ENCODE data around the gene FPR1. TPM values are rescaled to one million over a fixed set of nuclear protein-coding genes. Genes with fewer than 3 reads are reported as not detected.

FPR1 gene
- total RNA-seq, 1 donor from 2014 or later = not detected

DNA sequence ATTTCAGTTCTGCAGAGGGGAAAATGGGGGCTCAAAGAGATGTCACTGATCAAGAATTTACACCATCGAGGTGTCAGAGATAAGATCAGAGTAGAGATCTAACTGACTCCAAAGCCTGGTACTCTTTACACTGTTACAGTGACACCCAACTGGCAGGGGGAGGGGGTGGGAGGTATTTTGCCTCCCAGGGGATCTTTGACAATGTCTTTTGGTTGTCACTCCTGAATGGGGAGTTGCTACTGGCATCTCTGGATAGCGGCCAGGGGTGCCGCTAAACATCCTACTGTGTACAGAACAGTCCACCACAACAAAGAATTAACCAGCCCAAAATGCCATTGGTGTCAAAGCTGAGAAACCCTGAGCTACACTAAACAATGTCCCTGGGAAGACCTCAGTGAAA is 46.4 kb upstream of the FPR1 start:
- TF ChIP-seq, protein P1, sequence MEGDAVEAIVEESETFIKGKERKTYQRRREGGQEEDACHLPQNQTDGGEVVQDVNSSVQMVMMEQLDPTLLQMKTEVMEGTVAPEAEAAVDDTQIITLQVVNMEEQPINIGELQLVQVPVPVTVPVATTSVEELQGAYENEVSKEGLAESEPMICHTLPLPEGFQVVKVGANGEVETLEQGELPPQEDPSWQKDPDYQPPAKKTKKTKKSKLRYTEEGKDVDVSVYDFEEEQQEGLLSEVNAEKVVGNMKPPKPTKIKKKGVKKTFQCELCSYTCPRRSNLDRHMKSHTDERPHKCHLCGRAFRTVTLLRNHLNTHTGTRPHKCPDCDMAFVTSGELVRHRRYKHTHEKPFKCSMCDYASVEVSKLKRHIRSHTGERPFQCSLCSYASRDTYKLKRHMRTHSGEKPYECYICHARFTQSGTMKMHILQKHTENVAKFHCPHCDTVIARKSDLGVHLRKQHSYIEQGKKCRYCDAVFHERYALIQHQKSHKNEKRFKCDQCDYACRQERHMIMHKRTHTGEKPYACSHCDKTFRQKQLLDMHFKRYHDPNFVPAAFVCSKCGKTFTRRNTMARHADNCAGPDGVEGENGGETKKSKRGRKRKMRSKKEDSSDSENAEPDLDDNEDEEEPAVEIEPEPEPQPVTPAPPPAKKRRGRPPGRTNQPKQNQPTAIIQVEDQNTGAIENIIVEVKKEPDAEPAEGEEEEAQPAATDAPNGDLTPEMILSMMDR (IDR thresholded peaks at IDR 0.05; ENCODE audit: unreplicated experiment) = no peak
- DNase-seq (ENCODE audit: low spot score, unreplicated experiment) = no peak
- Mint-ChIP-seq H3K27ac (no peak overlapping the region), H3K27me3 (no peaks in the 10 kb centered on the region), H3K4me1 (ENCODE audit: low read depth) (no peaks in the 10 kb centered on the region), H3K9me3 (ENCODE audit: low read depth) (peaks cover 23% of the 10 kb centered on the region), H3K4me3 (ENCODE audit: low read depth) (no peak overlapping the region), H3K36me3 (ENCODE audit: insufficient read depth) (no peaks in the 10 kb centered on the region)

DNA sequence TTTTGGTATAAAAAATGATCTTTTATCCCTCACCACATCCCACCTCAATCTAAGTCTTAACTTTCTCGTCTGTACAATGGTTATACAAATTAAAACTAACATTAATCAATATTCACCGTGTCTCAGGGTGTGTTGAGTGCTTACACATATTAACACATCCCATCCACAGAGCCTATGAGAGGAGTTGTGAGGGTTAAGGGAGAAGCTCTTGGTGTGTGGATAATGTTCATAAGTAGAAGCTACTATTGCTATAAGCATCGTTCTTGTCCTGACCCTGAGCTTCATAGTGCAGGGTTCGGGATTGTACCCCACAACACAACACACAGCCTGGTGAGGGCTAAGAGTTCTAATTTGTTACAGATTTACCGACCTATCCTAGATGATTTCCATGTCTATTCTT is 45.8 kb upstream of the FPR1 start:
- no peak for DNase-seq (ENCODE audit: low spot score, unreplicated experiment)
- no peaks in the 10 kb centered on the region for H3K27me3 Mint-ChIP-seq
- H3K4me3 Mint-ChIP-seq (ENCODE audit: low read depth) = no peak overlapping the region
- TF ChIP-seq, protein P1 (IDR thresholded peaks at IDR 0.05; ENCODE audit: unreplicated experiment) = no peak
- peaks cover 22% of the 10 kb centered on the region for H3K9me3 Mint-ChIP-seq (ENCODE audit: low read depth)
- H3K4me1 Mint-ChIP-seq (ENCODE audit: low read depth) = no peaks in the 10 kb centered on the region
- no peaks in the 10 kb centered on the region for H3K36me3 Mint-ChIP-seq (ENCODE audit: insufficient read depth)
- H3K27ac Mint-ChIP-seq = no peak overlapping the region

DNA sequence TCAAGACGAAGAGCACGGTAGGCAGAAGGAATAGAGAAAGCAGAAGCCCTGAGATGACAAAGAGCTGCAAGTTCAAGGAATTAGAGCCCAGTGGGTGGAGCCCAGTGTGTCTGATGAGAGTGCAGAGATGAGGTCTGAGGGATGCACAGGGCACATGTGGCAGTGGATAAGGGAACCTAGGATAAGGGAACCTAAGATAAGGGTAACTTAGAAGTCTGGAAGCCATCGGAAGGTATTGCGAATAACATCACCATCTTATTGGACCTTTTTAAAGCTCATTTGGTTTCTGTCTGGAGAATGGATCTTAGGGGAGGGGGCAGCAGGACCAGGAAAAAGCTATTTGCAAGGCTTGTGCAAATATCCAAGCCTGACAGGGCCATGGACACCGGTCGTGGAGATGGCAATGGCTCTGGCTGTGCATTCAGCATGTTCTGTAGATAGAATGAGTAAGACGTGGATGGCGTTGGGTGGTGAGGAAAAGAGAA is 44.6 kb upstream of the FPR1 start:
- no peak overlapping the region for H3K27ac Mint-ChIP-seq
- DNase-seq (ENCODE audit: low spot score, unreplicated experiment) = no peak
- H3K4me3 Mint-ChIP-seq (ENCODE audit: low read depth) = no peak overlapping the region
- TF ChIP-seq, protein P1 (IDR thresholded peaks at IDR 0.05; ENCODE audit: unreplicated experiment) = no peak
- no peaks in the 10 kb centered on the region for H3K27me3 Mint-ChIP-seq
- H3K36me3 Mint-ChIP-seq (ENCODE audit: insufficient read depth) = no peaks in the 10 kb centered on the region
- H3K4me1 Mint-ChIP-seq (ENCODE audit: low read depth) = no peaks in the 10 kb centered on the region
- peaks cover 22% of the 10 kb centered on the region for H3K9me3 Mint-ChIP-seq (ENCODE audit: low read depth)

DNA sequence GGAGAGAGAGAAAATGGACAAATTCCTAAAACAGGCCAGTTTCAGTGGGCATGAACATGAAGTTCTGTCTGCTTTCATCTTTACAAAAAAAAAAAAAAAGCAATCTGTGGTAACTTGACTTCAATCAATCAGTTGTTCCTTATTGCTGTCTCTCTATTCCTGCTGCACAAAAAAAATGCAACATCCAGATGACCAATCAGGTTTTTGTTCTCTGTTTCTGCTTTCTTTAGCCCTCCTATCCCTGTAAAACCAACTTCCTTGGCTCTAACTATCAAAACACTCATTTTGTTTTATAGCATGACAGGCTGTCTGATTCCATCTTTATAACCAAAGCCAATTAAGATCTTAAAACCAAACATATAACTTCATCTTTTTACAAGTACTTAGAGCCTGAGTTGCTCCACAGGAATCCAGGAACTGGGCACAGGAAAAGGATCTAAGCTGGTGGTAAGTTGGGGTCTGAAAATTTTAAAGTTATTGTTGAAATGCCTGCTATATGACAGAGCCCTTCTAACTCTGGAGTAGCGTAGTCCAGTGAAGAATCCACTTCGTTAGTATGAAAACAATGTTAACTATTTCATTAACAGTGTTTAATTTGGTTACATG is 43.3 kb upstream of the FPR1 start, which contains the start of gene FPR3:
TSS of gene FPR3 (plus strand) at position 273 of the 606 bp plus-strand sequence. CDS start 28,592 bp downstream, outside the sequence.
- Mint-ChIP-seq H3K4me3 (ENCODE audit: low read depth) (no peak within 1 kb of the TSS), H3K27ac (no peak within 1 kb of the TSS), H3K4me1 (ENCODE audit: low read depth) (no peaks in the 10 kb centered on the region), H3K9me3 (ENCODE audit: low read depth) (peaks cover 23% of the 10 kb centered on the region), H3K27me3 (no peaks in the 10 kb centered on the region), H3K36me3 (ENCODE audit: insufficient read depth) (no peaks in the 10 kb centered on the region)
- no peak for DNase-seq (ENCODE audit: low spot score, unreplicated experiment)
- TF ChIP-seq, protein P1 (IDR thresholded peaks at IDR 0.05; ENCODE audit: unreplicated experiment) = no peak

DNA sequence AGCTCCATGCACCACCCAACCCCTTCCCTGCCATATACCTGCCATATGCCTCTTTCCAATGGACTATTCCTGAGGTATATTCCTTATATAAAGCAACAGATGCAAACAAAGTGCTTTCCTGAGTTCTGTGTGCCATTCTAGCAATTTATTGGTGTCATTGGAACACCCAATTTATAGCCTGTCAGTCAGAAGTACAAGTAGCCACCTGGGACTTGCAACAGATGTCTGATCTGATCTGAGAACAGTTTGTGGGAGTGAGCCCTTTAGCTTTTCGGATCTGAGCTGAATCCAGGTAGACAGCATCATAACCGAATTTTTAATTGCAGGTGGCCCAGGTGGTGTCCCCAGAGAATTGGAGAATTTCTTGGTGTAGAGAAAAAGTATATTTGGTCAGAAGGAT is 42.3 kb upstream of the FPR1 start:
- Mint-ChIP-seq H3K4me3 (ENCODE audit: low read depth) (no peak overlapping the region), H3K9me3 (ENCODE audit: low read depth) (peaks cover 19% of the 10 kb centered on the region), H3K4me1 (ENCODE audit: low read depth) (no peaks in the 10 kb centered on the region), H3K27me3 (no peaks in the 10 kb centered on the region), H3K27ac (no peak overlapping the region), H3K36me3 (ENCODE audit: insufficient read depth) (no peaks in the 10 kb centered on the region)
- DNase-seq (ENCODE audit: low spot score, unreplicated experiment) = no peak
- TF ChIP-seq, protein P1 (IDR thresholded peaks at IDR 0.05; ENCODE audit: unreplicated experiment) = no peak

Measured in progenitor cell of endocrine pancreas (in vitro differentiated cells).